Mucosa of rectum (tissue), 2 donors: ENCODE results near the gene TPD52L2.

Experiments
- H3K27ac ChIP-seq, 2 donors: one replicate each; pipeline ENCODE4 v1.7.0; 2013; ENCODE audit warnings: inconsistent platforms in 2 of 2, low read depth in 2 of 2, low read length in 2 of 2
- H3K27me3 ChIP-seq, 2 donors: one replicate each; pipeline ENCODE4 v1.7.0; 2013; ENCODE audit warnings: low read length in 2 of 2; ENCODE audit not compliant: control insufficient read depth in 2 of 2, insufficient read depth in 2 of 2
- H3K36me3 ChIP-seq, 2 donors: one replicate each; pipeline ENCODE4 v1.7.0; 2013; ENCODE audit warnings: low read length in 2 of 2; ENCODE audit not compliant: control insufficient read depth in 2 of 2, insufficient read depth in 2 of 2
- H3K4me1 ChIP-seq, 2 donors: one replicate each; pipeline ENCODE4 v1.7.0; 2013; ENCODE audit warnings: low read length in 2 of 2, mild to moderate bottlenecking in 1 of 2; ENCODE audit not compliant: control insufficient read depth in 2 of 2, insufficient read depth in 2 of 2
- H3K4me3 ChIP-seq, 2 donors: one replicate each; pipeline ENCODE4 v1.7.0; 2013; ENCODE audit warnings: low read length in 2 of 2
- H3K9ac ChIP-seq, 2 donors: one replicate each; pipeline ENCODE4 v1.7.0; 2013; ENCODE audit warnings: low read length in 2 of 2, low read depth in 1 of 2, mild to moderate bottlenecking in 1 of 2
- H3K9me3 ChIP-seq, 2 donors: one replicate each; pipeline ENCODE4 v1.7.0; 2013; ENCODE audit warnings: low read length in 2 of 2; ENCODE audit not compliant: control insufficient read depth in 2 of 2
- donor health status: healthy.
- donor health status: Normal muscosa, but diverticular disease.

TPD52L2 gene

GRCh38 chr20:63835021-63835858 lies 29.8 kb upstream of the TPD52L2 start:
- Histone ChIP-seq H3K9me3 (no peaks in the 10 kb centered on the region), H3K4me3 (no peak overlapping the region), H3K9ac (no peak overlapping the region), H3K36me3 (no peaks in the 10 kb centered on the region), H3K27ac (peak overlapping the region in 1 of 2 donors; percentile 42), H3K4me1 (peaks cover 12 to 22% of the 10 kb centered on the region in 2 donors), H3K27me3 (peaks cover 0 to 3% of the 10 kb centered on the region in 2 donors)

GRCh38 chr20:63836458-63837344 lies 28.4 kb upstream of the TPD52L2 start:
- Histone ChIP-seq H3K4me1 (peaks cover 12 to 19% of the 10 kb centered on the region in 2 donors), H3K9ac (no peak overlapping the region), H3K27ac (no peak overlapping the region), H3K36me3 (no peaks in the 10 kb centered on the region), H3K9me3 (no peaks in the 10 kb centered on the region), H3K27me3 (peaks cover 0 to 3% of the 10 kb centered on the region in 2 donors), H3K4me3 (no peak overlapping the region)

DNA sequence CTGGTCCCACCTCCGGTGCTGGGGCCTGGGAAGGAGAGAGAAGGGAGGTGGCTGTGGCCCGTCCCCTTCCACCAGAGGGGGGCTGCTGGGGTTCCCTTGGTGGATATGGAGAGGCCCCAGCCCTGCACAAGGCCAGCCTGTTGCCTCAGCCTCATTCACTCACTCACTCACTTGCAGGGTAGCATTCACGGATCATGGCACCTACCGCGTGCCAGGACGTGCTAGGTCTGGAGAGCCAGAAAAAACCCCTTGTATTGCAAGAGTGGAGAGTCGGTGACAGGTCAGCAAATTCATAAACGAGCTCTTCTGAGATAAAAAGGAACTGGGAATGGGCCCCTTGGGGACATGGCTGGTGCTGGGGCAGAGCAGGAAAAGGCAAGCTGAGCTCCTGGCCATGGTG lies 27.6 kb upstream of the TPD52L2 start:
- Histone ChIP-seq H3K9me3 (no peaks in the 10 kb centered on the region), H3K9ac (no peak overlapping the region), H3K36me3 (no peaks in the 10 kb centered on the region), H3K27me3 (peaks cover under 1 to 3% of the 10 kb centered on the region in 2 donors), H3K4me1 (peaks cover 12 to 16% of the 10 kb centered on the region in 2 donors), H3K4me3 (no peak overlapping the region), H3K27ac (no peak overlapping the region)

GRCh38 chr20:63839620-63840019 lies 25.4 kb upstream of the TPD52L2 start:
- Histone ChIP-seq H3K9ac (no peak overlapping the region), H3K4me1 (peaks cover 1 to 2% of the 10 kb centered on the region in 2 donors), H3K27ac (no peak overlapping the region), H3K9me3 (no peaks in the 10 kb centered on the region), H3K4me3 (no peak overlapping the region), H3K27me3 (peaks cover 4 to 13% of the 10 kb centered on the region in 2 donors), H3K36me3 (no peaks in the 10 kb centered on the region)

- H3K9me3 ChIP-seq, result no peaks in the 10 kb centered on the region
- H3K36me3 ChIP-seq, result no peaks in the 10 kb centered on the region
- no peaks in the 10 kb centered on the region for H3K4me1 ChIP-seq
- peaks cover 11 to 19% of the 10 kb centered on the region in 2 donors for H3K27me3 ChIP-seq
- no peak overlapping the region for H3K27ac ChIP-seq
- no peak overlapping the region for H3K9ac ChIP-seq
- no peak overlapping the region for H3K4me3 ChIP-seq
Observed at GRCh38 chr20:63840405-63840828, 24.7 kb upstream of the TPD52L2 start.

DNA sequence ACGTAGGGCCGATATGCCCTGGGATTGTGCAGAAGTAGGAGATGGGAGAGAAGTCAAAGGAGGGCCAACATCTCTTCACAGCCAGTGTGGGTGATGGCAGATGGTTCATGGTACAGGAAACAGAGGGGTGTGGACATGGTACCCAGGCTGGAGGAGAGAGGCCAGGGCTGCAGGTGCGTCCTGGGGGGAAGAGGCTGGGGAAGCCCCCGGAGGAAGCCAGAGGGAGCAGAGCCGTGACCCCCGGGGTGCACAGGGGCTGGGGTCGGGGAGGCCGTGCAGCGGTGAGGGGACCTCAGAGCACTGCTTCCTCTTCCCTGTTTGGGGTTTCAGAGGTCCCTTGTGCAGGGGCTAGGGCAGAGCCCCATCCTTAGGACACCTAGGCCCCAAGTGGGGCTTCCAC lies 22.8 kb upstream of the TPD52L2 start:
- peaks cover 3 to 4% of the 10 kb centered on the region in 2 donors for H3K4me1 ChIP-seq

DNA sequence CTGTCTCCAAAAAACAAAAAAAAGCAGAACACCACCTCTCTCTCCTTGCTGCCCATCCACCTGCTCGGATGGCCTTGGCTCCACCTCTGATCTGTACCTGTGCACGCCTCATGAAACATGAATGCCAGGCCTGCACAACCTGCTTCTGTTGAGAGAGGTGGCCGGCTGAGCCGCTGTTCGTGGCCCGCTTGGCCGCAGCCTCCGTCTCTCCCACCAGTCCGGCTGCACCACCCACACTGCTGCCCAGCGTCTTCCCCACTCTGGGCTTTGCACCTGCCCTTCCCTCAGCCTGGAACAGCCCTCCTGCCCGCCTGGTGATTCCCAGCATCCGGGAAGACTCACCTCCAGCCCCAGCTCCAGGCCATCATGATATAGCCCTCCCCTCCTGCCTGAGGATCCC lies 21.8 kb upstream of the TPD52L2 start:
- no peaks in the 10 kb centered on the region for H3K9me3 ChIP-seq
- no peaks in the 10 kb centered on the region for H3K36me3 ChIP-seq
- no peak overlapping the region for H3K4me3 ChIP-seq
- peaks cover 21 to 29% of the 10 kb centered on the region in 2 donors for H3K27me3 ChIP-seq
- peaks cover 4 to 5% of the 10 kb centered on the region in 2 donors for H3K4me1 ChIP-seq
- no peak overlapping the region for H3K27ac ChIP-seq
- no peak overlapping the region for H3K9ac ChIP-seq

More for the DNA sequence above, 22.8 kb upstream of the TPD52L2 start:
- Histone ChIP-seq H3K9ac (no peak overlapping the region), H3K27me3 (peaks cover 19 to 29% of the 10 kb centered on the region in 2 donors), H3K27ac (no peak overlapping the region), H3K36me3 (no peaks in the 10 kb centered on the region), H3K9me3 (no peaks in the 10 kb centered on the region), H3K4me3 (no peak overlapping the region)

- Histone ChIP-seq H3K27ac (no peak overlapping the region), H3K27me3 (peaks cover 21 to 29% of the 10 kb centered on the region in 2 donors), H3K9ac (no peak overlapping the region), H3K9me3 (no peaks in the 10 kb centered on the region), H3K4me1 (peaks cover 4 to 5% of the 10 kb centered on the region in 2 donors), H3K4me3 (no peak overlapping the region), H3K36me3 (no peaks in the 10 kb centered on the region)
Observed at GRCh38 chr20:63843778-63844177, 21.3 kb upstream of the TPD52L2 start.

DNA sequence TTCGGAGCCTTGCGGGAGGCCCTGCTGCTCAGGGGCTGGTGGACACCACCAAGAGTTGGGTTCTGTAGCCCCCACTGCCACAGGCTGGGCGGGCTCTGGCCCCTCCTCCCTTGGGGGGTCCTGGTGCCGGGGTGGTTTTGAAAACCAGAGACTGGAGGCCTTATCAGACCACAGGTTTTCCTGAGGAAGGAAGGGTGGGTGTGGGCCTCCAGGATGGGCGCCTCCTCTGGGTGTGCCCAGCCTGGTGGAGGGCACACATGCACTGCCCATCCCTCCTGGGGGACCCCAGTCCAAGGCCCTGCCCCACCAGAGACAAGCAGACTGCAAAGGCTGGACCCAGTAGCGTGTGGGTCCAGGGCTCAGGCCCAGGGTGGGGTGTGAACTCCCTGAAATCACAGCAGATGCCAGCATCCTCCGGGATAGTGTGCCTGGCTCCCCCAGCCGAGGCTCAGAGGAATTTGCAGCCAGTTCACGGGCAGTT lies 20.5 kb upstream of the TPD52L2 start:
- Histone ChIP-seq H3K9ac (no peak overlapping the region), H3K4me3 (no peak overlapping the region), H3K27ac (no peak overlapping the region), H3K27me3 (peaks cover 21 to 29% of the 10 kb centered on the region in 2 donors), H3K9me3 (no peaks in the 10 kb centered on the region), H3K4me1 (peaks cover 4 to 5% of the 10 kb centered on the region in 2 donors), H3K36me3 (no peaks in the 10 kb centered on the region)
